ENCODE measurements around the gene ATP10B.

- TF ChIP-seq CTCF (tag by site-specific recombination; IDR thresholded peaks at IDR 0.05) (no peak), ZNF274 (IDR thresholded peaks at IDR 0.05; ENCODE audit: low read length) (no peak), ZNF274 (tag by site-specific recombination; IDR thresholded peaks at IDR 0.05; ENCODE audit: borderline replicate concordance) (no peak), MYNN (tag by site-specific recombination; IDR thresholded peaks at IDR 0.05; ENCODE audit: borderline replicate concordance) (no peak), ATF2 (tag by site-specific recombination; IDR thresholded peaks at IDR 0.05; ENCODE audit: low read depth) (no peak), ZNF777 (tag by site-specific recombination; IDR thresholded peaks at IDR 0.05; ENCODE audit: borderline replicate concordance) (no peak), TCF7L2 (IDR thresholded peaks at IDR 0.05; ENCODE audit: borderline replicate concordance, low read depth, low read length) (no peak)
Observed at GRCh38 chr5:160655717-160656116, 196.3 kb downstream of the ATP10B start.

All from HEK293 (cell line).